Upper lobe of right lung (tissue), 1 donor: ENCODE measurements around the gene NCAPG. TPM values are rescaled to one million over a fixed set of nuclear protein-coding genes. Genes with fewer than 3 reads are reported as not detected.

Source experiments
- ATAC-seq: fragments of 200-7000 bp; cut with Tn5 transposase; one replicate; pipeline ENCODE4 v1.9.1; 2020; ENCODE audit warnings: mild to moderate bottlenecking, moderate library complexity
- DNase-seq: peaks from one replicate; pipeline ENCODE4 v3.0.0-alpha.2; 2020
- H3K27ac ChIP-seq: fragments of 200-600 bp; one replicate; pipeline ENCODE4 v1.8.0; 2022
- H3K27me3 ChIP-seq: fragments of 200-600 bp; one replicate; pipeline ENCODE4 v1.8.0; 2022; ENCODE audit warnings: mild to moderate bottlenecking
- H3K36me3 ChIP-seq: fragments of 200-600 bp; one replicate; pipeline ENCODE4 v1.8.0; 2022
- H3K4me1 ChIP-seq: fragments of 200-600 bp; one replicate; pipeline ENCODE4 v1.8.0; 2022
- H3K4me3 ChIP-seq: fragments of 200-600 bp; one replicate; pipeline ENCODE4 v1.8.0; 2022; ENCODE audit warnings: mild to moderate bottlenecking
- H3K9me3 ChIP-seq: fragments of 200-600 bp; one replicate; pipeline ENCODE4 v1.8.0; 2022
- intact Hi-C: fragments of 100-400 bp; cut with DNase I; formaldehyde crosslinking; loops from one replicate; pipeline ENCODE4 v1.11.0; 2022
- total RNA-seq: library from RNA; stranded (reverse); fragmentation: NEBNext Ultra II Directional; extraction: Animal tissue kit (Norgen Biotek cat#: 25700); gene quantifications from one replicate; pipeline ENCODE4 v1.2.1, GENCODE V29; 2021
- TF ChIP-seq, protein P1 (sequence below): fragments of 200-600 bp; IDR thresholded peaks from one replicate; pipeline ENCODE4 v1.8.0; 2022; ENCODE audit warnings: antibody characterized with exemption
- donor health status: DM: no; HTN: yes; CAD: no; lungs with severe emphysema.

The NCAPG gene
- total RNA-seq, 1 donor from 2014 or later, result 0.84 TPM

DNA sequence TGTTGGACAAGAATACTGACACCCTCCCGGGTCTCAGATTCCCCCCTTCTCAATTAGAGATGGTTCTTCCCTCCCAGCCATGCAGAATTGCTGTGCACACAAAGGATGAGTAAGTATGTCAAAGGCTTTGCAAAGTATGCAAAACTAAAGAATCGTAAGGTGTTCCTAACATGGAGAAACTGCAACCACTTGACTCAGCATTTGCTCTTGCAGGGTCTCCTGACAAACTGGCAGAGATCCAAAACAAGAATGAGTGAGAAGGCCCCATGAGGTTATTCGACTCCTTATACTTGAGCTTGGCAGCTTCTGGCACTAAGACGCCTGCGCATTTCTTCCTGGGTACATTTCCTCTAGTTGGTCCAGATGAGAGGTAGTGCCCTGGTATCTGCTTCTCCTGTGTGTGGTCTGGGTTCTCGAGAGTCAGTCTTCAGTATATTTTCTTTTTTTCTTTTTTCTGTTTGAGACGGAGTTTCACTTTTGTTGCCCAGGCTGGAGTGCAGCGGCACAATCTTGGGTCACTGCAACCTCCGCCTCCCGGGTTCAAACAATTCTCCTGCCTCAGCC lies 37.6 kb upstream of the NCAPG start:
- no peaks in the 10 kb centered on the region for H3K9me3 ChIP-seq
- intact Hi-C loops, result no loop called here
- no peaks in the 10 kb centered on the region for H3K4me1 ChIP-seq
- H3K27ac ChIP-seq, result no peak overlapping the region
- TF ChIP-seq, protein P1, sequence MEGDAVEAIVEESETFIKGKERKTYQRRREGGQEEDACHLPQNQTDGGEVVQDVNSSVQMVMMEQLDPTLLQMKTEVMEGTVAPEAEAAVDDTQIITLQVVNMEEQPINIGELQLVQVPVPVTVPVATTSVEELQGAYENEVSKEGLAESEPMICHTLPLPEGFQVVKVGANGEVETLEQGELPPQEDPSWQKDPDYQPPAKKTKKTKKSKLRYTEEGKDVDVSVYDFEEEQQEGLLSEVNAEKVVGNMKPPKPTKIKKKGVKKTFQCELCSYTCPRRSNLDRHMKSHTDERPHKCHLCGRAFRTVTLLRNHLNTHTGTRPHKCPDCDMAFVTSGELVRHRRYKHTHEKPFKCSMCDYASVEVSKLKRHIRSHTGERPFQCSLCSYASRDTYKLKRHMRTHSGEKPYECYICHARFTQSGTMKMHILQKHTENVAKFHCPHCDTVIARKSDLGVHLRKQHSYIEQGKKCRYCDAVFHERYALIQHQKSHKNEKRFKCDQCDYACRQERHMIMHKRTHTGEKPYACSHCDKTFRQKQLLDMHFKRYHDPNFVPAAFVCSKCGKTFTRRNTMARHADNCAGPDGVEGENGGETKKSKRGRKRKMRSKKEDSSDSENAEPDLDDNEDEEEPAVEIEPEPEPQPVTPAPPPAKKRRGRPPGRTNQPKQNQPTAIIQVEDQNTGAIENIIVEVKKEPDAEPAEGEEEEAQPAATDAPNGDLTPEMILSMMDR, result no peak
- DNase-seq, result no peak
- no peaks in the 10 kb centered on the region for H3K27me3 ChIP-seq
- H3K4me3 ChIP-seq, result no peak overlapping the region
- no peaks in the 10 kb centered on the region for H3K36me3 ChIP-seq
- no peak for ATAC-seq

DNA sequence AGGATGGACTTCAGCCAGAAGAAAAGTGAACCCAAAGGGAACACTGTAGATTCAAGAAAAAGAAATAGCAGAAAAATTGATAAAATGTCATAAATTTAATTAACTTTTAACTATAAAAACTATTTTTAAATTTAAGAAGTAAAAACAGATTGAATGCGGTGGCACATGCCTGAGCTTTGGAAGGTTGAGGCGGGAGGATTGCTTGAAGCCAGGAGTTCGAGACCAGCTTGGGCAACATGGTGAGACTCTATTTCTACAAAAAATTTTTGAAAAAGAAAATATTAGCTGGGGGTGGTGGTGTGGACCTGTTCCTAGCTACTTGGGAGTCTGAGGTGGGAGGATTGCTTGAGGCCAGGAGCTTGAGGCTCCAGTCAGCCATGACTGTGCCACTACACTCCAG lies 32.3 kb upstream of the NCAPG start:
- DNase-seq (no peak), ATAC-seq (no peak)
- Histone ChIP-seq H3K36me3 (no peaks in the 10 kb centered on the region), H3K4me1 (peaks cover 13% of the 10 kb centered on the region), H3K4me3 (no peak overlapping the region), H3K27me3 (peaks cover 24% of the 10 kb centered on the region), H3K9me3 (no peaks in the 10 kb centered on the region), H3K27ac (no peak overlapping the region)
- intact Hi-C loops, result no loop called here
- TF ChIP-seq, protein P1, result no peak

DNA sequence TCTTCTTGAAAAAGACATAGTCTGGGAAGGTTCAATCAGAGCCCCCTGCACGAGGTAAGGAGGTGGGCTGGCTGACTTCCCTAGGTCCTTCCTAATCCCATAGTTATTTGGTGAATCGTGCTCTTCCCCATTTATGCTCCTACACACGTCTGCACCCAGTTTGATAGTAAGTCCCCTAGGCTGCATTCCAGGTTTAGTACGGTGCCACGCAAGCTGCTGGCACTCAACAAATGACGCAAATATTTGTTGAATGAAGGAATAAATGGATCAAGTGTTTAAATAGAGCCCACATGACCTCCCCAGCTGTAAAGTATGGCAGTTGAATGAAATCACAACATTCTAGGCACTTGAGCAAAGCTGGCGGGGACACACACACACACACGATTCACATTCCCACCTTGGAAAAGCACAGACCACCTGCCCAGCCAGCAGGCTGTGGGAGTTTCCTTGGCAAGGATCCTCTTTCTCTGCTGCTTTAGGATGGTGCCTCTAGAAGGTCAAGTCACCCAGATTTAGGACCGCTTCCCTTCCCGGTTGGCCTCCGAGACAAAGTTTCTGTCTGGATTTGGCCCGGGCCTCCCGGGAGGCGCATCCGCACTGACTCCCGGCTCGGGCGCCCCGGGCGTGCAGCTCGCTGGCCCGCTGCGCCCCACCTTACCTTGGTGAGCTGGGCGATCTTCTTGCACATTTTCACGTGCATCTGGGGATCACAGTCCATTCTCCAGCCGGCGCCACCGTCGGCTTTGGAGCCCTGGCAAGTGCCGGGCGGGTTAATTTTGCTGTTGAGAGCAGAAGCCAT lies 30.1 kb upstream of the NCAPG start:
- Histone ChIP-seq H3K4me1 (peaks cover 13% of the 10 kb centered on the region), H3K9me3 (no peaks in the 10 kb centered on the region), H3K4me3 (peak overlapping the region; percentile 41), H3K27me3 (peaks cover 24% of the 10 kb centered on the region), H3K36me3 (no peaks in the 10 kb centered on the region), H3K27ac (no peak overlapping the region)
- ATAC-seq (peak; percentile 85), DNase-seq (no peak)
- TF ChIP-seq, protein P1, result no peak
- intact Hi-C loops, result no loop called here

DNA sequence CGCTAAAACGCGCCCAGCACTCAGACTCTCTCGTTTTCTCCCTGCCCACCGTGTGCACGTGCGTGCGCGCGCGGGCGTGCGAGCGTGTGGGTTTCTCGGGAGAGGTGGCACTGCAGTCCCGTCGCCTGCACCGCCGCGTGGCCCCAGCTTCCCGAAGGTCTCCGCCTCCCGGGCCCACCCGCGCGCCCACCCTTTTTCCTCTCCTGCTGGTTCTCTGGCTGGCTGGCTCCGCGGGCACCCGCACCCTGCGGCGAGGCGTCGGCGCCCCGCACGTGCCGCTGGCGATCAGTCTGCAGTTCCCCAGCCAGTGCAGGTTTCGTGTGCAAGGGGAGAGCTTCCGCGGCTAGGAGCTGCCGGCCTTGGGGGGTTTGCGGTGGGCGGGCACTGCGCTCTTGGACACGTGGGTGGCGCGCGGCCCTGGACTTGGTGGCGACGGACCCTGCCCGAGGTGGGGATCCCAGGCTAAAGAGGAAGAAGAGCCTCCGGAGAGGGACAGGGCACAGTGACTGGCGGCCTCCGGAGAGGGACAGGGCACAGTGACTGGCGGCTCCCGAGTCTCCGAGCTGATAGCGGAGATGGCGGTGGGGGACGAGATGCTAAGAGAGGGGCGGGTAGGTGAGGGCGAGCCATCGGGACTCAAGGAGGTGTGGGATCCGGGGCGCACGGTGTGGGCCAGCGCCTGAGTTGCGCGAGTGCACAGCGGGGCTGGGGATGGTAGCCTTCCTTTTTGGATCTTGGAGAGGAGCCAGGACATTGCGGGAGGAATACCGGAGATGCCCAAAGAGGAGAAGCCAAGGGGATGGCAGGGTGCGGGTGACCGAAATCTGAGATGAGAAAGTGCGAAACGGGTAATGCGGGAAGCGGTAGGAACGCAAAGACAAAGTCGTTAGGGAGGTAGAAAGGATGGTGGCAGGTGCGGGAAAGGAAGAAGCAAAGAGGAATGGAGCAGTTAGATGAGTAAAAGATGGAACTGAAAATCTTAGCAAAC lies 29.2 kb upstream of the NCAPG start, which contains the start of gene FAM184B:
Gene FAM184B, minus strand, starts transcription at position 322 of the 988 bp plus-strand sequence. CDS start 322 bp downstream, outside the sequence.
- intact Hi-C loops, result no loop called here
- ATAC-seq, result peak; percentile 51
- H3K9me3 ChIP-seq, result no peaks in the 10 kb centered on the region
- peaks cover 13% of the 10 kb centered on the region for H3K4me1 ChIP-seq
- TF ChIP-seq, protein P1, result no peak
- DNase-seq, result peak; percentile 66
- peaks cover 24% of the 10 kb centered on the region for H3K27me3 ChIP-seq
- peak within 1 kb of the TSS; percentile 41 for H3K4me3 ChIP-seq
- no peak within 1 kb of the TSS for H3K27ac ChIP-seq
- H3K36me3 ChIP-seq, result no peaks in the 10 kb centered on the region

DNA sequence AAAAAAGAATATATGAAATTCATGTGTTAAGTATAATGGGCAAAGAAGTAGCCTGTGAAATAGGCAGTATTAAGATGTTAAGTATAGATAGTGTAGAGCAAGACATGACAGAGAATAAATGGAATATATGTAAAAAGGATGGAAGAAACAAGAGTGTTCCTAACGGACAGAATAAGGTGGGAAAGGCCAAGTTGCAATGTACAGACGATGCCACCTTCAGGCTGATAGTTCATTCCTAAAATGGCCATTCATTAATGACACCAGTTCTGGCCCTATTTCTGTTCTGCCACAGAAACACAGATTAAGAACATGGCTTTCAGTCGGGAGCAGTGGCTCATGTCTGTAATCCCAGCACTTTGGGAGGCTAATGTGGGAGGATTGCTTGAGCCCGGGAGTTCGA lies 24.9 kb upstream of the NCAPG start:
- no peak overlapping the region for H3K27ac ChIP-seq
- peaks cover 6% of the 10 kb centered on the region for H3K4me1 ChIP-seq
- TF ChIP-seq, protein P1, result no peak
- DNase-seq (no peak), ATAC-seq (no peak)
- intact Hi-C loops, result no loop called here
- H3K36me3 ChIP-seq, result no peaks in the 10 kb centered on the region
- no peak overlapping the region for H3K4me3 ChIP-seq
- peaks cover 12% of the 10 kb centered on the region for H3K27me3 ChIP-seq
- H3K9me3 ChIP-seq, result no peaks in the 10 kb centered on the region
